NCI-H1092 treated with DMSO at 0.1 percent for 48 hours (cell line): Measurements from ENCODE around the gene RAB37.

ENCODE experiments used
- DNase-seq: peaks from one replicate; lab custom pipeline; 2025; lab: John Stamatoyannopoulos, UW

The RAB37 gene

GRCh38 chr17:74728033-74728701 lies 8.9 kb upstream of the RAB37 start:
- DNase-seq, result no peak

- DNase-seq, result no peak
These were observed 8.4 kb upstream of the RAB37 start for GRCh38 chr17:74728702-74729075.

DNA sequence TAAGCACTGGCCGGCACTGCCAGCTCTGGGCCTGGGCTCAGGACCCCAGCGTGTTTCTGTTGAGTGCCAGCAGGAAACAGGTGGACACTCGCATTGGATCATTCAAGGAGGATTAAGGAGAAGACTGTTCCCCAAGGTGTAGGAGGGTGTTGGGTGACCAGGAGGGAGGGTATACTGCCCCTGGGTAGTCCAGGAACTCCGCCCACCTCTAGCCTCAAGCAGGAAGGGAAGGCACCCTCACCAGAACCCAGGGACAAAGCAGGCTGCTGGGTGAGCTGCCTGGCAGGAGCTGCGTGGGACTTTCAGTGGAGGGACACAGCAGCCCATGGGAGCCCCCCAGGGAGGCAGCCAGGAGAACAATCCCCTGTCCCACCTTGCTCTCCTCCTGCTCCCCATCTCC lies 7.7 kb upstream of the RAB37 start:
- DNase-seq, result no peak

- DNase-seq, result no peak
These were observed 7.2 kb upstream of the RAB37 start for GRCh38 chr17:74729866-74730265.

DNA sequence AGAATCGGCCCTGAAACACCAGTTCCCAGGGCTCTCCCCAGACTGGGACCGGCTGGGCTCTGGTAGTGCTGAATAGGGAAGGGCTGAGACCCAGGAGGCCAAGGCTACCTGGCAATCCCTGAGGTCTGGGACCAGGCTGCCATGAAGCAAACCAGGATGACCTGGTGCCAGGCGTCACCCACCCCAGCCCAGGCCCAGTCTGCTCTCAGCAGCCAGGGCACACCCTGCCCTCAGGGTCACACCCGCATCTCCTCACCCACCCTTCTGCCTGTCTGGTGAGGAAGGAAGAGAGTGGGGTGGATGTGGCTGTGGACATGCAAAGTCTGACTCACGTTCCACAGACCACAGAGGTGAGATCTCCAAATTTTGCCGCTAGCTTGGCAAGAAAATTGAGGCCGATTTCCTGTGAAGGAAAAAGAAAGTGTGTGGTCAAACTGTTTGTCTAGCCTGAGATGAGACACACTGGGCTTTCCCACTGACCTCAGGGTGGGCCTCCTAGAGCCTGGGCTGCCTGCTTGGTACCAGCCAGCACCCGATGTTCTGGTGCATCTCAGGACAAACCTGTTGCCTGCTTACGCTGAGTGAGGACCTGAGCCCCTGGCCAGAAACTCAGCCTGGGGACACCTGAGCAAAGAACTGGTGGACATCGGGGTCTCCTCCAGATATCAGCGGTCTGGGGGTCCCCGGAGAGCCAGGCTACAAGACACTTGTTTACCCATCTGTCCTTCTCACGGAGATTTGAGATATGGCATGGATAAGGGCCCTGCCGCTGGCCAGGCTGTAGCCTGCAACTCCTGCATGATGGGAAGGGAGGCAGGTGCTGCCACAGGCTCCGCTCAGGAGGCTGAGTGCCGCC lies 6.3 kb upstream of the RAB37 start:
- DNase-seq, result no peak

DNA sequence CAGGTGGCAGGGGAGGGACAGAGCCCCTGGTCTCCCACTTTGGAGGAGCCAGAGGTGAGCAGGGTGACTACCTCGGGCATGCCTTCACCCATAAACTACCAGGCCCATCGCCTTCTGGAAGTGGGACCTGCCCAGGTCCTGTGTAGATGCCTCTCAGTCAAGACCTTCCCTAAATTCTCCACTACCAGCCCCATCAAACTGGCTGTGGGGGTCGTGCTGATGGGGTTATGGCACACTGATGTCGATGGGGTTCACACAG lies 5.8 kb upstream of the RAB37 start:
- no peak for DNase-seq

GRCh38 chr17:74732042-74732867 lies 4.8 kb upstream of the RAB37 start:
- DNase-seq, result no peak

GRCh38 chr17:74733365-74734122 lies 3.5 kb upstream of the RAB37 start:
- no peak for DNase-seq

- DNase-seq, result no peak
These were observed 2.8 kb upstream of the RAB37 start for GRCh38 chr17:74734256-74734655.

DNA sequence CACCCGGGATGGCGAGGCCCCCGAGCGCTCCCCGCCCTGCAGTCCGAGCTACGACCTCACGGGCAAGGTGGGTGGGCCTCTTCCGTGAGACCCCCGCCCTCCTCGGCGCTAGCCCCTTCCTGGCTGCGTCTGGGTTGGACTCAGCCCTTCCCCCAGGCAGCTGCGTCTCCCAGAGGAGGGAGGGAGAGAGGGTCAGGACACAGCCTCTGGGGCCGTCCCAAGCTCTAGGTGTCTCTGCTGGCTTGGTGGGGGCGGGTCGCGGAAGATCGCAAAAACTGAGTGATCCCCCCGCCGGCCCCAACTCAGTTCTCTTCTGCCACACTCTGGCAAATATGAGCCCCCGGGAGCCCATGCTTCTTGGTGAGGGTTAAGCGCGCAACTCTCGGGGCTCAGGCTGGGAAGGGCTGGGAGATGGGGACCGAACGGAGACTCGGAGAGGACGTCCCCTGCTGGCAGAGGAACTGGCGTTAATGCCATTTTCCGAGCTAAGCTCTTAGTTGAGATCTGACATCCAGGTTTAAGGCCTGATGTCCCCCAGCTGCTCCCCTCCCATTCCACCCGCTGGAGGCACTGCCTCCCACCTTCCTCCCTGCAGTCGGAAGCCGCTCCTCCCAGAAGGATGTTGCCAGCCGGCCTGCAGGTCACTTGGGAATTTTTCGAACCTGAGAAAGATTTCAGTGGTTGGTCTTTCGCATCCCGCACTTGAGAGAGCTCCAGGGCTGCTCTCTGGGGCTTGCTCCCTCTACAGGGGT lies 419 bp downstream of the RAB37 start:
- peak; percentile 4 for DNase-seq

DNA sequence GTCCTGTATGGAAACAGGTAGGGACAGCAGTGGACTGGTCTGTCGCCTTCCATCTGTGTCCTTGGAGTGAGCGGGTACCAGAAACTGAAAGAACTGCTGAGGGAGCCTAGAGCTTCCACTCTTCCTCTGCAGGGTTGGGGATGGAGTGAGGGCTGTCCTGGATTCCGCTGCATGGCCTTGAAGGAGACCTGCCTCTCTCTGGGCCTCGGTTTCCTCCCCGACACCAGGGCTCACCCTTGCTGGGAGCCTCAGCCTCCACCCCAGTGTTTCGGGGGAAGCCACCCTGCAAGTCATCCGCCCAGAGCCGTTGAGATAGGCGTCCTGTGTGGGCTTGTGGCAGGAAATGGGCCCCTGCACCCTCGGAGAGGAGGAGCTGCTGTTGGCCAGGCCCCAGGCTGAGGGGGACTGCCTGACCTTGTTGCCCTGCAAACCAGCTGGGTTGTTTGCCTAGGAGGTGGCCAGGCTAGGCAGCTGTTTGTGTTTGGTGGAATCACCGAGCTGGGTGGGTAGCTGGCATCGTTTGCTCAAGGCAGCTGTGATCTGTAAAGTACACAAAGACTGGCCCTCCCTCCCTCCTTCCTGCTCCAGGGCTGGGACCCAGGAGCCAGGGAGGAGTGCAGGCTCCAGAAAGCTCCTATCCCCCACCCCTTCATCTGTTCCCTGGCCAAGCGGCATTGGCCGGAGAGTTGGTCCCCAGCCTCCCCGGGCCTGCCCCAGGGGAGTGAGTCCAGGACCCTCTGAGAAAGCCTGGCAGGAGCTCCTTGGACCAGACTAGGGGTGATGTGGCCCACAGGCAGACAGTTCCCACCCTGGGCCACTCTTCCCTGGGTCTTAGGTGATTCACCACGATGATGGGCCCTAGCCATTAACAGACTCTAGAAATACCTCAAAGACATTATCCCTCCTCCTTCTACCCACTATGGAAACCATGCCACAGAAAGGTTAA lies 1.3 kb downstream of the RAB37 start:
- no peak for DNase-seq

- no peak for DNase-seq
These were observed 2.3 kb downstream of the RAB37 start for GRCh38 chr17:74739227-74739831.

DNA sequence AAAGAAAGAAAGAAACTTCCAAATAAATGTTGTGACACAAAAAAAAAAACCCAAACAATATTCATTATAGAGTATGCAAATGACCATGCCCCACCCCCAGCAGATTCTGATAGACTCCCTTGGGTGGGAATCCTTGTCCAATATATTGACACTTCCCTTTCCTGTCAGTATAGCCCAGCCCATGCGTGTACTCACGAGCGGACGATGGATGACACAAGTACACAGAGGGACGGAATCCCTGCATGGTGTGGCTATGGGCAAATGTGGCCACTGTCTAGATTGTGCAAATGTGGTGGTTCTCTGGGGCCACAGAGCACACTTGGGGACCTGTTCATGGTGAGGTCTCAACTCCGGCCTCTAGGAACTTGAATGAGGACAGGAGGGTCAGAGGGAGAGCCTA lies 3.1 kb downstream of the RAB37 start:
- DNase-seq, result no peak

- DNase-seq, result no peak
These were observed 3.8 kb downstream of the RAB37 start for GRCh38 chr17:74740641-74741387.

DNA sequence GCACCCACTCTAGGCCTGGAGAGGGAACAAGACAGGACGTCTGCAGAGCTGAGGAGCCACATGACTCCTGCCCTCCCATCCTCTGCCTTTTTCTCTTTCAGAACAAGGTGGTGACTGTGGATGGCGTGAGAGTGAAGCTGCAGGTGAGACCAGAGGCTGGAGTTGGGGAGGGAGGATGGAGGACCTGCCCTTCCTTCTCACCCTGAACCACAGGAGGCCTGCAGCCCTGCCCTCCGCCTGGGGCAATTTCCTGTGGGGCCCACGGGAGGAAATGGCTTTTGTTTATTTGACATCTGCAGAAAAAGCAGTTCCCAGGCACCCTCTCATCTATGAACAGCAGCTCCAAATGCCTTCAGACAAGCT lies 5.1 kb downstream of the RAB37 start:
- no peak for DNase-seq

DNA sequence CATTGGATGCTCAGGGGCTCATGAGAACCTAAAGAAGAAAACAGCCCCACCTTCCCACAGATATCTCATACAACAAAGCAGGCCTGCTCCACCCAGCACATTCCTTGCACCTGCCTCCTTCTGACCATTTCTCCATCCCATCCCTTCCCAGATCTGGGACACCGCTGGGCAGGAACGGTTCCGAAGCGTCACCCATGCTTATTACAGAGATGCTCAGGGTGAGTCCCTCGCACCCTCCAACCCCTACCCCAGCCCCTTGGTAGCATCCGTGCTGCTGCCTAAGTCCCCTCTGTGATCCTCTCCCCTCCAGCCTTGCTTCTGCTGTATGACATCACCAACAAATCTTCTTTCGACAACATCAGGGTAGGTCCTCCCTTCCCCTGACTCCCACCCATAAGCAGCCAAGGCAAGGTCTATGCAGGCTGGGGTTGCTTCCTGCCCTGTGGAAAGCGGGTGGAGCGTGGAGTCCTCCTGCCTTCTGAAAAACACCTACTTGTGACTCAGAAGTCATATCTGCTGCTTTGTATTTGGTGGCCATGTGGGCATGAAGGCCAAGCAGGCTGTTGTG lies 6.0 kb downstream of the RAB37 start:
- DNase-seq, result no peak

DNA sequence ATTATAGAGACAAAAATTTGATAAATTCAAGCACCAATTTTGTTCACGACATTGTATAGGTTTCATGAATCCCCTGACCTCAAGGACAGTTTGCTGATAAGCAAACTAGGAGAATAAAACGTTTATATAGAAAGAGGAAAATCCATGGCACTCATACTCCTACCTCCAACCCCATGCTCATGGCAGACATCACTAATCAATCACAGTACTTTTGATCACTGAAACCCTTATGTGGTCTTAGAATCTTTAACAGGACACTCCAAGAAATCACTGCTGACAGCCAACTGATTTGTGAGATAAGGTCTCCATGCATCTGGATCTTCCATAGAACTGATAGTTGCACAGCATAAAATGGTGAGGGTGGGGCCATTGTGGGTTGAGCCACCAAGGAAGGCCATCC lies 6.7 kb downstream of the RAB37 start:
- no peak for DNase-seq

- no peak for DNase-seq
These were observed 7.3 kb downstream of the RAB37 start for GRCh38 chr17:74744349-74744713.
